Chondrocyte (in vitro differentiated cells): ENCODE results near the gene ZNF175. TPM values are rescaled to one million over a fixed set of nuclear protein-coding genes. Genes with fewer than 3 reads are reported as not detected.

Experiments used
- DNase-seq: peaks from one replicate; pipeline ENCODE4 v3.0.0; 2021; ENCODE audit warnings: mixed read lengths, low spot score
- H3K27ac Mint-ChIP-seq: one replicate; pipeline ENCODE4 v1.8.0; 2021; ENCODE audit warnings: mild to moderate bottlenecking, moderate library complexity, mixed read lengths; ENCODE audit not compliant: unreplicated experiment
- H3K27me3 Mint-ChIP-seq: 2 replicates; pipeline ENCODE4 v1.8.0; 2021; ENCODE audit warnings: low read depth, mixed read lengths
- H3K36me3 Mint-ChIP-seq: 2 replicates; pipeline ENCODE4 v1.8.0; 2021; ENCODE audit warnings: low read depth, mixed read lengths
- H3K4me1 Mint-ChIP-seq: 2 replicates; pipeline ENCODE4 v1.8.0; 2021; ENCODE audit warnings: low read depth, mild to moderate bottlenecking, mixed read lengths
- H3K4me3 Mint-ChIP-seq: one replicate; pipeline ENCODE4 v1.8.0; 2021; ENCODE audit warnings: mild to moderate bottlenecking, moderate library complexity, mixed read lengths; ENCODE audit not compliant: unreplicated experiment
- H3K9me3 Mint-ChIP-seq: 2 replicates; pipeline ENCODE4 v1.8.0; 2021; ENCODE audit warnings: low read depth, mixed read lengths
- total RNA-seq: library from RNA; stranded (reverse); gene quantifications from 3 replicates; pipeline ENCODE4 v1.2.1, GENCODE V29; 2021
- TF ChIP-seq, protein P1 (sequence below): fragments of 200-600 bp; sonication (generic); IDR thresholded peaks from 2 replicates; pipeline ENCODE4 v1.5.0; 2021; ENCODE audit warnings: antibody characterized with exemption, mild to moderate bottlenecking, moderate library complexity

The ZNF175 gene
- total RNA-seq, 1 donor from 2014 or later, result 8.9 TPM

GRCh38 chr19:51586103-51586728, 15.1 kb downstream of the ZNF175 start:
- H3K4me1 Mint-ChIP-seq, result no peaks in the 10 kb centered on the region
- H3K27ac Mint-ChIP-seq, result no peak overlapping the region
- H3K4me3 Mint-ChIP-seq, result no peak overlapping the region
- H3K36me3 Mint-ChIP-seq, result peaks cover 65% of the 10 kb centered on the region
- peaks cover 54% of the 10 kb centered on the region for H3K9me3 Mint-ChIP-seq
- no peak for DNase-seq
- H3K27me3 Mint-ChIP-seq, result no peaks in the 10 kb centered on the region
- TF ChIP-seq, protein P1, sequence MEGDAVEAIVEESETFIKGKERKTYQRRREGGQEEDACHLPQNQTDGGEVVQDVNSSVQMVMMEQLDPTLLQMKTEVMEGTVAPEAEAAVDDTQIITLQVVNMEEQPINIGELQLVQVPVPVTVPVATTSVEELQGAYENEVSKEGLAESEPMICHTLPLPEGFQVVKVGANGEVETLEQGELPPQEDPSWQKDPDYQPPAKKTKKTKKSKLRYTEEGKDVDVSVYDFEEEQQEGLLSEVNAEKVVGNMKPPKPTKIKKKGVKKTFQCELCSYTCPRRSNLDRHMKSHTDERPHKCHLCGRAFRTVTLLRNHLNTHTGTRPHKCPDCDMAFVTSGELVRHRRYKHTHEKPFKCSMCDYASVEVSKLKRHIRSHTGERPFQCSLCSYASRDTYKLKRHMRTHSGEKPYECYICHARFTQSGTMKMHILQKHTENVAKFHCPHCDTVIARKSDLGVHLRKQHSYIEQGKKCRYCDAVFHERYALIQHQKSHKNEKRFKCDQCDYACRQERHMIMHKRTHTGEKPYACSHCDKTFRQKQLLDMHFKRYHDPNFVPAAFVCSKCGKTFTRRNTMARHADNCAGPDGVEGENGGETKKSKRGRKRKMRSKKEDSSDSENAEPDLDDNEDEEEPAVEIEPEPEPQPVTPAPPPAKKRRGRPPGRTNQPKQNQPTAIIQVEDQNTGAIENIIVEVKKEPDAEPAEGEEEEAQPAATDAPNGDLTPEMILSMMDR, result no peak

DNA sequence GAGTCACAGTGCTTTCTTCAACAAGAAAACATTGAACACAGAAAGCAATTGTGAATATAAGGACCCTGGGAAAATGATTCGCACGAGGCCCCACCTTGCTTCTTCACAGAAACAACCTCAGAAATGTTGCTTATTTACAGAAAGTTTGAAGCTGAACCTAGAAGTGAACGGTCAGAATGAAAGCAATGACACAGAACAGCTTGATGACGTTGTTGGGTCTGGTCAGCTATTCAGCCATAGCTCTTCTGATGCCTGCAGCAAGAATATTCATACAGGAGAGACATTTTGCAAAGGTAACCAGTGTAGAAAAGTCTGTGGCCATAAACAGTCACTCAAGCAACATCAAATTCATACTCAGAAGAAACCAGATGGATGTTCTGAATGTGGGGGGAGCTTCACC, 15.7 kb downstream of the ZNF175 start:
- TF ChIP-seq, protein P1, result no peak
- no peak overlapping the region for H3K4me3 Mint-ChIP-seq
- H3K27me3 Mint-ChIP-seq, result no peaks in the 10 kb centered on the region
- DNase-seq, result no peak
- H3K27ac Mint-ChIP-seq, result no peak overlapping the region
- no peaks in the 10 kb centered on the region for H3K4me1 Mint-ChIP-seq
- peaks cover 54% of the 10 kb centered on the region for H3K9me3 Mint-ChIP-seq
- H3K36me3 Mint-ChIP-seq, result peaks cover 59% of the 10 kb centered on the region

GRCh38 chr19:51587264-51588191, 16.4 kb downstream of the ZNF175 start:
- Mint-ChIP-seq H3K4me3 (no peak overlapping the region), H3K36me3 (peaks cover 55% of the 10 kb centered on the region), H3K27me3 (no peaks in the 10 kb centered on the region), H3K9me3 (peaks cover 58% of the 10 kb centered on the region), H3K27ac (no peak overlapping the region), H3K4me1 (peaks cover 2% of the 10 kb centered on the region)
- TF ChIP-seq, protein P1, result no peak
- no peak for DNase-seq

DNA sequence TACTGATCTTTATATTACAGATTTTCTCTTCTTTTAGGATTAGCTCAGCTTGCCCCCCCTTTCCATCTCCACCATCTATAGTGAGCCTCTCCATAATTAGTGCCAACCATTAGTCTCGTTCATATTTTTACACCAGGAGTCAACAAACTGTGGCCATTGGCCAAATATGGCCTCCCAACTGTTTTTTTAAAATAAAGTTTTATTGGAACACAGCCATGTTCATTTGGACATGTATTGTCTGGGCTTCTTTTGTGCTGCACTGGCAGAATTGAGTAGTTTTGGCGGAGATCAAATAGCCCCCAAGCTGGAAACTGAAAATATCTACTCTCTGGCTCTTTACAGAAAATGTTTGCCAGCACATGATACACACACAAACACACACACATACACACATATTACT, 18.4 kb downstream of the ZNF175 start:
- DNase-seq, result no peak
- Mint-ChIP-seq H3K27me3 (no peaks in the 10 kb centered on the region), H3K36me3 (peaks cover 38% of the 10 kb centered on the region), H3K27ac (no peak overlapping the region), H3K4me3 (no peak overlapping the region), H3K9me3 (peaks cover 45% of the 10 kb centered on the region), H3K4me1 (peaks cover 14% of the 10 kb centered on the region)
- TF ChIP-seq, protein P1, result no peak

- DNase-seq, result no peak
- Mint-ChIP-seq H3K4me3 (no peak overlapping the region), H3K27me3 (no peaks in the 10 kb centered on the region), H3K4me1 (peaks cover 23% of the 10 kb centered on the region), H3K27ac (no peak overlapping the region), H3K9me3 (peaks cover 38% of the 10 kb centered on the region), H3K36me3 (peaks cover 30% of the 10 kb centered on the region)
- TF ChIP-seq, protein P1, result no peak
Measured at GRCh38 chr19:51590441-51590840, 19.4 kb downstream of the ZNF175 start.
